Panc1 (cell line): ENCODE data around the gene GLIS1. TPM values are rescaled to one million over a fixed set of nuclear protein-coding genes. Genes with fewer than 3 reads are reported as not detected.
A peak's percentile ranks its signal among the peaks of the same experiment; 100 is the strongest.

Source experiments
- ATAC-seq: fragments of 200-7000 bp; cut with Tn5 transposase; 2 replicates; pipeline ENCODE4 v1.9.1; 2020; ENCODE audit warnings: mild to moderate bottlenecking, moderate library complexity
- BruUV-seq: library from RNA; stranded (reverse); fragments of 400-500 nt; replicated peaks from 2 replicates; lab custom pipeline; 2021; lab: Mats Ljungman, UMichigan
- CTCF ChIA-PET: fragments of 300-600 bp; sonication (Branson Sonifier 250); formaldehyde crosslinking; loops from one replicate; lab custom pipeline; 2022; ENCODE audit warnings: antibody characterized with exemption; lab: Charles Lee
- POLR2A ChIA-PET: fragments of 300-600 bp; sonication (Branson Sonifier 250); formaldehyde crosslinking; loops from one replicate; lab custom pipeline; 2022; ENCODE audit warnings: antibody characterized with exemption; lab: Charles Lee
- DNase-seq: peaks from one replicate; pipeline ENCODE4 v3.0.0-alpha.2; 2010; ENCODE audit warnings: low read depth, low spot score
- H3K27ac ChIP-seq: 2 replicates; pipeline ENCODE4 v1.5.1; 2011; ENCODE audit warnings: mild to moderate bottlenecking, low read length, inconsistent platforms
- H3K27me3 ChIP-seq: fragments of 200-500 bp; sonication (Bioruptor generic); 2 replicates; pipeline ENCODE4 v1.6.0; 2014; ENCODE audit warnings: low read length, inconsistent platforms; ENCODE audit not compliant: control insufficient read depth, insufficient read depth
- H3K36me3 ChIP-seq: fragments of 200-500 bp; sonication (Bioruptor generic); 2 replicates; pipeline ENCODE4 v1.5.1; 2014; ENCODE audit warnings: inconsistent platforms, mild to moderate bottlenecking, low read length, moderate library complexity; ENCODE audit not compliant: control insufficient read depth, insufficient read depth
- H3K4me1 ChIP-seq: 2 replicates; pipeline ENCODE4 v1.5.1; 2011; ENCODE audit warnings: inconsistent platforms, mild to moderate bottlenecking, low read length, moderate library complexity; ENCODE audit not compliant: control insufficient read depth, insufficient read depth
- H3K4me3 ChIP-seq, 2 experiments: 2 replicates each; pipeline ENCODE4 v1.5.1; 2011 to 2012; ENCODE audit warnings: low read depth in 2 of 2, low read length in 2 of 2, mild to moderate bottlenecking in 2 of 2, inconsistent platforms in 1 of 2, moderate library complexity in 1 of 2
- H3K9me3 ChIP-seq: fragments of 200-500 bp; sonication (Bioruptor generic); 2 replicates; pipeline ENCODE4 v1.5.1; 2014; ENCODE audit warnings: low read depth, mild to moderate bottlenecking, inconsistent platforms, low read length, moderate library complexity; ENCODE audit not compliant: control insufficient read depth, insufficient read depth
- POLR2AphosphoS5 ChIP-seq: IDR thresholded peaks from 2 replicates; pipeline ENCODE4 v1.6.1; 2012; ENCODE audit warnings: mild to moderate bottlenecking, low read depth, low read length, moderate library complexity
- REST ChIP-seq, 2 experiments: IDR thresholded peaks; 2 replicates each; pipeline ENCODE4 v1.6.1; 2011 to 2012; ENCODE audit warnings: low read depth in 2 of 2, control low read depth in 1 of 2, low read length in 1 of 2, mild to moderate bottlenecking in 1 of 2, moderate library complexity in 1 of 2; ENCODE audit not compliant: insufficient read depth in 1 of 2
- SIN3A ChIP-seq: IDR thresholded peaks from 2 replicates; pipeline ENCODE4 v1.6.1; 2012; ENCODE audit warnings: low read depth, mild to moderate bottlenecking, low read length, moderate library complexity, borderline replicate concordance; ENCODE audit not compliant: insufficient read depth
- TCF7L2 ChIP-seq: IDR thresholded peaks from 2 replicates; pipeline ENCODE4 v1.6.1; 2011; ENCODE audit warnings: mild to moderate bottlenecking, low read depth, low read length, inconsistent platforms
- in situ Hi-C: cut with HindIII; loops from 2 replicates; pipeline ENCODE4 v1.10.0; 2016; ENCODE audit warnings: low sequenced_read_pairs, low pct_unique_long_range_greater_than_20kb
- intact Hi-C: fragments of 100-400 bp; cut with micrococcal nuclease; formaldehyde crosslinking; loops from one replicate; pipeline ENCODE4 v1.10.0; 2022; ENCODE audit not compliant: unreplicated experiment
- total RNA-seq: library from RNA; stranded (reverse); gene quantifications from one replicate; pipeline ENCODE4 v1.2.1, GENCODE V29; 2021; ENCODE audit not compliant: unreplicated experiment
- TF ChIP-seq, protein P1 (sequence below): fragments of 450-650 bp; IDR thresholded peaks from 2 replicates; pipeline ENCODE4 v1.5.1; 2017; ENCODE audit warnings: mild to moderate bottlenecking

GLIS1 gene
- total RNA-seq, 1 experiment from 2014 or later: 0.28 TPM

DNA sequence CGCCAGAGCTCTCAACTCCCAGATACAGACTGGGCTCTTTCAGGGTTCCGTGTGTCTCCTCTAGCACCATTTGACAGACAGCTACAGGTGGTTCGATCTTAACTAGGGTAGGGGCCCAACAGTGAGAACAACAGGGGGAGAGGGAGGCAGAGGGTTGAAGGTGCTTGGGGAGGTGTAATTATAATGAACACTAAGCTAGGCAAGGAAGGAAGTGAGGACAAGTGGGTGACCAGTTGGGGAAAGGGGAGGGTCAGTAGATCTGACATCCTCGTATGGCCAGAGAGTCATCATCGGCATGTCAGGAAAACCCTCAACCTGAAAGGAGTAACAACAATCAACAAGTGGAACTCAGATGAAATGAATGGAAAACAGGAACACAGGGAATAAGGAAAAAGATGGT lies 22.8 kb downstream of the GLIS1 start:
- H3K36me3 ChIP-seq: no peaks in the 10 kb centered on the region
- TF ChIP-seq TCF7L2 (no peak), REST (IDR thresholded peaks at IDR 0.05; ENCODE audit: insufficient read depth in 1 of 2, low read depth in 2 of 2, low read length in 1 of 2) (no peak), SIN3A (no peak), POLR2AphosphoS5 (no peak)
- TF ChIP-seq, protein P1, sequence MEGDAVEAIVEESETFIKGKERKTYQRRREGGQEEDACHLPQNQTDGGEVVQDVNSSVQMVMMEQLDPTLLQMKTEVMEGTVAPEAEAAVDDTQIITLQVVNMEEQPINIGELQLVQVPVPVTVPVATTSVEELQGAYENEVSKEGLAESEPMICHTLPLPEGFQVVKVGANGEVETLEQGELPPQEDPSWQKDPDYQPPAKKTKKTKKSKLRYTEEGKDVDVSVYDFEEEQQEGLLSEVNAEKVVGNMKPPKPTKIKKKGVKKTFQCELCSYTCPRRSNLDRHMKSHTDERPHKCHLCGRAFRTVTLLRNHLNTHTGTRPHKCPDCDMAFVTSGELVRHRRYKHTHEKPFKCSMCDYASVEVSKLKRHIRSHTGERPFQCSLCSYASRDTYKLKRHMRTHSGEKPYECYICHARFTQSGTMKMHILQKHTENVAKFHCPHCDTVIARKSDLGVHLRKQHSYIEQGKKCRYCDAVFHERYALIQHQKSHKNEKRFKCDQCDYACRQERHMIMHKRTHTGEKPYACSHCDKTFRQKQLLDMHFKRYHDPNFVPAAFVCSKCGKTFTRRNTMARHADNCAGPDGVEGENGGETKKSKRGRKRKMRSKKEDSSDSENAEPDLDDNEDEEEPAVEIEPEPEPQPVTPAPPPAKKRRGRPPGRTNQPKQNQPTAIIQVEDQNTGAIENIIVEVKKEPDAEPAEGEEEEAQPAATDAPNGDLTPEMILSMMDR: no peak
- H3K4me1 ChIP-seq: no peaks in the 10 kb centered on the region; the same call in 1 of the 2 replicates
- POLR2A ChIA-PET: no interaction called here
- H3K27ac ChIP-seq: no peak overlapping the region
- H3K9me3 ChIP-seq: no peaks in the 10 kb centered on the region
- in situ Hi-C loops (no loop called here), intact Hi-C loops (no loop called here)
- no peak for ATAC-seq
- no TSS peak for BruUV-seq
- no peaks in the 10 kb centered on the region for H3K27me3 ChIP-seq
- no peak for DNase-seq
- no peak overlapping the region for H3K4me3 ChIP-seq
- CTCF ChIA-PET: interaction anchor here (0.6 to 0.7 kb wide), 3 partner anchors 14 to 56 kb away, joined by 3 read pairs; no protein-coding TSS in a partner anchor

GRCh38 chr1:53715478-53715877 lies 23.5 kb downstream of the GLIS1 start:
- intact Hi-C loops: no loop called here
- POLR2A ChIA-PET: no interaction called here
- ATAC-seq: peak; percentile 86

More at GRCh38 chr1:53715478-53715877, 23.5 kb downstream of the GLIS1 start:
- Histone ChIP-seq H3K36me3 (no peaks in the 10 kb centered on the region), H3K9me3 (no peaks in the 10 kb centered on the region), H3K27ac (no peak overlapping the region), H3K27me3 (no peaks in the 10 kb centered on the region), H3K4me1 (no peaks in the 10 kb centered on the region; the same call in 1 of the 2 replicates), H3K4me3 (no peak overlapping the region)
- in situ Hi-C loops: no loop called here
- no peak for DNase-seq
- CTCF ChIA-PET: interaction anchor here (0.6 to 0.7 kb wide), 3 partner anchors 15 to 55 kb away, joined by 3 read pairs; no protein-coding TSS in a partner anchor
- TF ChIP-seq TCF7L2: no peak
- no peak for TF ChIP-seq REST (IDR thresholded peaks at IDR 0.05; ENCODE audit: insufficient read depth in 1 of 2, low read depth in 2 of 2, low read length in 1 of 2)
- TF ChIP-seq, protein P1: peak; percentile 81
- TF ChIP-seq POLR2AphosphoS5: no peak
- BruUV-seq: no TSS peak
